Measurements from ENCODE around the gene REXO1. TPM values are rescaled to one million over a fixed set of nuclear protein-coding genes. Genes with fewer than 3 reads are reported as not detected.
A peak's percentile ranks its signal among the peaks of the same experiment; 100 is the strongest.

Gene REXO1
- total RNA-seq, 1 donor from 2014 or later = 37.2 TPM

DNA sequence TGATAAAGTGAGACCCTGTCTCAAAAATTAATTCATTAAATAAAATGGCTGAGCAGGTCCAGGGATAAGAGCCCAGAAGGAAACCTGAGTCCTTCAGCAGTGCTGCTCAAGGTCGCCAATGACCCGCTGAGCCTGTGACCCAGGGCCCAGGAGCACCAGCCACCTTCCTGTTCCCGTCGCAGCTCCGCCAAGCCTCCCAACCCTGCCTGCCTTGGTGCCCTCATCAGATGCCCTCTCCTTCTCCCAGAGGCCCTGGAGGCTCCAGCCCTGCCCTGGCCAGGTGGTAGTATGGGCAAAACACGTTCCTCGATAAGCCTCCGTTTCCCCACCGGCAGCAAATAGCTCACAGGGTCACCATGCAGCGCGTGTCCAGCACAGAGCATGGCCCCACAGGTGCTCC lies 2.6 kb downstream of the REXO1 start:
- H3K4me1 ChIP-seq = peaks cover 54% of the 10 kb centered on the region
- no peaks in the 10 kb centered on the region for H3K9me3 ChIP-seq
- no peak overlapping the region for H3K4me3 ChIP-seq
- no peaks in the 10 kb centered on the region for H3K36me3 ChIP-seq
- ATAC-seq (no peak), DNase-seq (no peak)
- no peaks in the 10 kb centered on the region for H3K27me3 ChIP-seq
- TF ChIP-seq, protein P1, sequence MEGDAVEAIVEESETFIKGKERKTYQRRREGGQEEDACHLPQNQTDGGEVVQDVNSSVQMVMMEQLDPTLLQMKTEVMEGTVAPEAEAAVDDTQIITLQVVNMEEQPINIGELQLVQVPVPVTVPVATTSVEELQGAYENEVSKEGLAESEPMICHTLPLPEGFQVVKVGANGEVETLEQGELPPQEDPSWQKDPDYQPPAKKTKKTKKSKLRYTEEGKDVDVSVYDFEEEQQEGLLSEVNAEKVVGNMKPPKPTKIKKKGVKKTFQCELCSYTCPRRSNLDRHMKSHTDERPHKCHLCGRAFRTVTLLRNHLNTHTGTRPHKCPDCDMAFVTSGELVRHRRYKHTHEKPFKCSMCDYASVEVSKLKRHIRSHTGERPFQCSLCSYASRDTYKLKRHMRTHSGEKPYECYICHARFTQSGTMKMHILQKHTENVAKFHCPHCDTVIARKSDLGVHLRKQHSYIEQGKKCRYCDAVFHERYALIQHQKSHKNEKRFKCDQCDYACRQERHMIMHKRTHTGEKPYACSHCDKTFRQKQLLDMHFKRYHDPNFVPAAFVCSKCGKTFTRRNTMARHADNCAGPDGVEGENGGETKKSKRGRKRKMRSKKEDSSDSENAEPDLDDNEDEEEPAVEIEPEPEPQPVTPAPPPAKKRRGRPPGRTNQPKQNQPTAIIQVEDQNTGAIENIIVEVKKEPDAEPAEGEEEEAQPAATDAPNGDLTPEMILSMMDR (IDR thresholded peaks at IDR 0.05) = no peak
- intact Hi-C loops (cut with DNase I) = no loop called here
- no peak overlapping the region for H3K27ac ChIP-seq

GRCh38 chr19:1845125-1845515 lies 3.2 kb downstream of the REXO1 start:
- no peaks in the 10 kb centered on the region for H3K36me3 ChIP-seq
- H3K4me1 ChIP-seq = peaks cover 59% of the 10 kb centered on the region
- no peaks in the 10 kb centered on the region for H3K9me3 ChIP-seq
- ATAC-seq = no peak
- TF ChIP-seq, protein P1 (IDR thresholded peaks at IDR 0.05) = no peak
- no peak overlapping the region for H3K27ac ChIP-seq
- no peak for DNase-seq
- no peak overlapping the region for H3K4me3 ChIP-seq
- intact Hi-C loops (cut with DNase I) = no loop called here
- H3K27me3 ChIP-seq = no peaks in the 10 kb centered on the region

GRCh38 chr19:1844513-1845124 lies 3.7 kb downstream of the REXO1 start:
- no peaks in the 10 kb centered on the region for H3K36me3 ChIP-seq
- H3K27ac ChIP-seq = no peak overlapping the region
- no peak for DNase-seq
- no peak overlapping the region for H3K4me3 ChIP-seq
- TF ChIP-seq, protein P1 (IDR thresholded peaks at IDR 0.05) = no peak
- no peaks in the 10 kb centered on the region for H3K27me3 ChIP-seq
- peaks cover 64% of the 10 kb centered on the region for H3K4me1 ChIP-seq
- intact Hi-C loops (cut with DNase I) = no loop called here
- no peaks in the 10 kb centered on the region for H3K9me3 ChIP-seq
- ATAC-seq = no peak

GRCh38 chr19:1843646-1844394 lies 4.5 kb downstream of the REXO1 start:
- Histone ChIP-seq H3K36me3 (no peaks in the 10 kb centered on the region), H3K27ac (no peak overlapping the region), H3K9me3 (no peaks in the 10 kb centered on the region), H3K27me3 (no peaks in the 10 kb centered on the region), H3K4me1 (peaks cover 67% of the 10 kb centered on the region), H3K4me3 (no peak overlapping the region)
- DNase-seq = no peak
- no peak for ATAC-seq
- intact Hi-C loops (cut with DNase I) = no loop called here
- TF ChIP-seq, protein P1 (IDR thresholded peaks at IDR 0.05) = peak; percentile 16

DNA sequence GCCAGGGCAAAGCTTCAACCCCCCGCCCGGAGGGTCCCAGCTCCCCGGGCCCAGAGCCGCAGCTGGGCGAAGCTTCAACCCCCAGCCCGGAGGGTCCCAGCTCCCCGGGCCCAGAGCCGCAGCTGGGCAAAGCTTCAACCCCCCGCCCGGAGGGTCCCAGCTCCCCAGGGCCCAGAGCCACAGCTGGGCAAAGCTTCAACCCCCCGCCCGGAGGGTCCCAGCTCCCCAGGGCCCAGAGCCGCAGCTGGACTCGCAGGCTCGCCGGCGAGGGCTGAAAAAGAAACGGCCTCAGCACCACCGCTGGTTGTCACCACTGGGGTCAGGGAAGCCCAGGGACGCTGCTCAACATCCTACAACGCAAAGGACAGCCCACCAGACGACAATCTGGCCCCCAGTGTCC lies 5.2 kb downstream of the REXO1 start:
- intact Hi-C loops (cut with DNase I) = no loop called here
- no peak overlapping the region for H3K27ac ChIP-seq
- no peak for DNase-seq
- TF ChIP-seq, protein P1 (IDR thresholded peaks at IDR 0.05) = no peak
- H3K36me3 ChIP-seq = no peaks in the 10 kb centered on the region
- no peak for ATAC-seq
- H3K9me3 ChIP-seq = no peaks in the 10 kb centered on the region
- H3K27me3 ChIP-seq = no peaks in the 10 kb centered on the region
- H3K4me3 ChIP-seq = no peak overlapping the region
- peaks cover 67% of the 10 kb centered on the region for H3K4me1 ChIP-seq
